ENCODE results near the gene GAS7.

DNA sequence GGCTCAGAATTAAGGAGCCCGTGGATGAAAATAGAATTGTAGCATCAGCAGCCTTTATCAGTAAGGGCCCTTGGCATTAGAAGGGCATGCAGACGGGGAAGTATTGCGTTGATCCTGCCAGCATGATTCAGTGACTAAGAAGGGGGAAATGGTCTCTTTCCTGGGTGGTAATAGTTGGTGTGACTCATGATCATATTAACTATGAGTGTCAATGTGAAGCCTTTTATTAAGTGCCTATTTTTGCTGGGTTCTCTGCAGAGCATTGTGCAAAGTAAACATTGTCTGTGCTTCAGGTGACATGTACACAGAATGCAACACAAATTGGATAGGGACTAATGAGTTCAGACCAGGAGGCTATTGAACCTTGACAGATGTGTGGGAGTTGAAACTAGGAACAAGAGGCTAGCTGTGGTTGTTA, 317.8 kb downstream of the GAS7 start:
- TF ChIP-seq POLR2AphosphoS5 (IDR thresholded peaks at IDR 0.05): no peak
- TF ChIP-seq, protein P1, sequence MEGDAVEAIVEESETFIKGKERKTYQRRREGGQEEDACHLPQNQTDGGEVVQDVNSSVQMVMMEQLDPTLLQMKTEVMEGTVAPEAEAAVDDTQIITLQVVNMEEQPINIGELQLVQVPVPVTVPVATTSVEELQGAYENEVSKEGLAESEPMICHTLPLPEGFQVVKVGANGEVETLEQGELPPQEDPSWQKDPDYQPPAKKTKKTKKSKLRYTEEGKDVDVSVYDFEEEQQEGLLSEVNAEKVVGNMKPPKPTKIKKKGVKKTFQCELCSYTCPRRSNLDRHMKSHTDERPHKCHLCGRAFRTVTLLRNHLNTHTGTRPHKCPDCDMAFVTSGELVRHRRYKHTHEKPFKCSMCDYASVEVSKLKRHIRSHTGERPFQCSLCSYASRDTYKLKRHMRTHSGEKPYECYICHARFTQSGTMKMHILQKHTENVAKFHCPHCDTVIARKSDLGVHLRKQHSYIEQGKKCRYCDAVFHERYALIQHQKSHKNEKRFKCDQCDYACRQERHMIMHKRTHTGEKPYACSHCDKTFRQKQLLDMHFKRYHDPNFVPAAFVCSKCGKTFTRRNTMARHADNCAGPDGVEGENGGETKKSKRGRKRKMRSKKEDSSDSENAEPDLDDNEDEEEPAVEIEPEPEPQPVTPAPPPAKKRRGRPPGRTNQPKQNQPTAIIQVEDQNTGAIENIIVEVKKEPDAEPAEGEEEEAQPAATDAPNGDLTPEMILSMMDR (IDR thresholded peaks at IDR 0.05): no peak
- no peak for TF ChIP-seq POLR2A (IDR thresholded peaks at IDR 0.05)
- no peak for TF ChIP-seq EP300 (IDR thresholded peaks at IDR 0.05)
